Measurements from ENCODE around the gene RTL1.

DNA sequence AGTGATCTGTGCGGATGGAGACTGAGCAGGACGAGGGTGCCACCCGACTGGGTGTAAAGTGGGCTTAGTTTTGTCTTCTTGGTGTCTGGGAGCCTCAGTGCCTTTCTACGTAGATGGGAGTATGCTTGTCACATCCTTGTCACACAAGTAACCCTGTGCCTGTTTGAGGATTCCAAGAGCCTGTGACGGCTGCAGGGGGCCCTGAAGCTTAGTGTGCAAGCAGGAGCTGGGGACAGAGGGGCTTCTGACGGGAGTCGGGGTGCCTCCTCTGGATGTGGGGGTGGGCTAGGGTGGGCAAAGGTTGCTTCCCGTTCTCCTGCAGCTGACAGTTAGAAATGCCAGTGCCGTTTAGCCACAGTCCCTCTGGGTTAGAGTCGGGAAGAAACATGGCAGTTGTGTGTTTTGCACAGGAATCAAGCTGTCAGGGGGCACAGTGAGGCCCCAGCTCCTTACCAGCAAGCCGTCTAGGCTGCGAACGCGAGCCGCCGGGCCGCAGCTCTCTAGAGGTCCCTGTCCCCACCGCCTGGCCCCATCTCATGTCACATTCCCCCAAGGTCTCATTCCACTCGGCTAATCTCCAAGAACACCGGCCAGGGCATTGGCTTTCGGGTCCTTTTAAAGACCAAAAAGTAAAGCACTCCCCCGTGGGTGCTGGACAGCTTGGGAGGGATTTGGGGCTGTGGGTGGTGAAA lies 7.0 kb downstream of the RTL1 start:
- TF ChIP-seq, protein P1, sequence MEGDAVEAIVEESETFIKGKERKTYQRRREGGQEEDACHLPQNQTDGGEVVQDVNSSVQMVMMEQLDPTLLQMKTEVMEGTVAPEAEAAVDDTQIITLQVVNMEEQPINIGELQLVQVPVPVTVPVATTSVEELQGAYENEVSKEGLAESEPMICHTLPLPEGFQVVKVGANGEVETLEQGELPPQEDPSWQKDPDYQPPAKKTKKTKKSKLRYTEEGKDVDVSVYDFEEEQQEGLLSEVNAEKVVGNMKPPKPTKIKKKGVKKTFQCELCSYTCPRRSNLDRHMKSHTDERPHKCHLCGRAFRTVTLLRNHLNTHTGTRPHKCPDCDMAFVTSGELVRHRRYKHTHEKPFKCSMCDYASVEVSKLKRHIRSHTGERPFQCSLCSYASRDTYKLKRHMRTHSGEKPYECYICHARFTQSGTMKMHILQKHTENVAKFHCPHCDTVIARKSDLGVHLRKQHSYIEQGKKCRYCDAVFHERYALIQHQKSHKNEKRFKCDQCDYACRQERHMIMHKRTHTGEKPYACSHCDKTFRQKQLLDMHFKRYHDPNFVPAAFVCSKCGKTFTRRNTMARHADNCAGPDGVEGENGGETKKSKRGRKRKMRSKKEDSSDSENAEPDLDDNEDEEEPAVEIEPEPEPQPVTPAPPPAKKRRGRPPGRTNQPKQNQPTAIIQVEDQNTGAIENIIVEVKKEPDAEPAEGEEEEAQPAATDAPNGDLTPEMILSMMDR (IDR thresholded peaks at IDR 0.05): no peak
- no peak for TF ChIP-seq EZH2 (IDR thresholded peaks at IDR 0.05)
- no peak for TF ChIP-seq EZH2phosphoT487 (IDR thresholded peaks at IDR 0.05)
